GM23248 (cell line): ENCODE measurements around the gene PFKFB4. TPM values are rescaled to one million over a fixed set of nuclear protein-coding genes. Genes with fewer than 3 reads are reported as not detected.

Experiments used
- DNase-seq: peaks from one replicate; pipeline ENCODE4 v3.0.0-alpha.2; 2015
- H2AFZ ChIP-seq: fragments of 200-600 bp; sonication (generic); 2 replicates; pipeline ENCODE4 v1.6.1; 2016; ENCODE audit warnings: antibody characterized with exemption
- H3F3A ChIP-seq: fragments of 200-600 bp; sonication (generic); 2 replicates; pipeline ENCODE4 v1.6.1; 2016; ENCODE audit warnings: mild to moderate bottlenecking, antibody characterized with exemption, mixed run types; ENCODE audit not compliant: insufficient read depth
- H3K27ac ChIP-seq: fragments of 200-600 bp; sonication (generic); 2 replicates; pipeline ENCODE4 v1.5.1; 2016; ENCODE audit warnings: mild to moderate bottlenecking
- H3K27me3 ChIP-seq: fragments of 200-600 bp; sonication (generic); replicated peaks from 2 replicates; pipeline ENCODE4 v1.6.1; 2016; ENCODE audit warnings: mild to moderate bottlenecking; ENCODE audit not compliant: insufficient read depth
- H3K36me3 ChIP-seq: fragments of 200-600 bp; sonication (generic); 2 replicates; pipeline ENCODE4 v1.6.1; 2016; ENCODE audit warnings: low read depth, mild to moderate bottlenecking
- H3K4me1 ChIP-seq: fragments of 200-600 bp; sonication (generic); 2 replicates; pipeline ENCODE4 v1.6.1; 2016; ENCODE audit warnings: mild to moderate bottlenecking; ENCODE audit not compliant: insufficient read depth
- H3K4me2 ChIP-seq: fragments of 200-600 bp; sonication (generic); one replicate; pipeline ENCODE4 v1.6.1; 2016; ENCODE audit warnings: mild to moderate bottlenecking; ENCODE audit not compliant: unreplicated experiment
- H3K4me3 ChIP-seq: fragments of 200-600 bp; sonication (generic); 2 replicates; pipeline ENCODE4 v1.5.1; 2016; ENCODE audit warnings: mild to moderate bottlenecking
- H3K79me2 ChIP-seq: fragments of 200-600 bp; sonication (generic); 2 replicates; pipeline ENCODE4 v1.6.1; 2016; ENCODE audit warnings: mild to moderate bottlenecking; ENCODE audit not compliant: insufficient read depth
- H3K9ac ChIP-seq: fragments of 200-600 bp; sonication (generic); 2 replicates; pipeline ENCODE4 v1.6.1; 2016; ENCODE audit warnings: mild to moderate bottlenecking
- H3K9me2 ChIP-seq: fragments of 200-600 bp; sonication (generic); 2 replicates; pipeline ENCODE4 v1.6.1; 2016; ENCODE audit warnings: mixed run types, mild to moderate bottlenecking, moderate library complexity; ENCODE audit not compliant: insufficient read depth
- H3K9me3 ChIP-seq: fragments of 200-600 bp; sonication (generic); one replicate; pipeline ENCODE4 v1.6.1; 2017; ENCODE audit warnings: low read depth
- H4K20me1 ChIP-seq: fragments of 200-600 bp; sonication (generic); 2 replicates; pipeline ENCODE4 v1.6.0; 2016; ENCODE audit not compliant: insufficient read depth
- EZH2 ChIP-seq: fragments of 200-600 bp; sonication (generic); IDR thresholded peaks from 2 replicates; pipeline ENCODE4 v1.6.1; 2018; ENCODE audit warnings: antibody characterized with exemption, mild to moderate bottlenecking; ENCODE audit not compliant: insufficient read depth, poor library complexity, severe bottlenecking
- EZH2phosphoT487 ChIP-seq: fragments of 200-600 bp; sonication (generic); IDR thresholded peaks from 2 replicates; pipeline ENCODE4 v1.6.1; 2018; ENCODE audit warnings: antibody characterized with exemption, moderate library complexity, mild to moderate bottlenecking, low read depth; ENCODE audit not compliant: insufficient read depth
- WGBS, 2 experiments: methylation state at CpG; one replicate each; pipeline ENCODE4 v1.1.6; 2015 to 2017; ENCODE audit warnings: low lambda C conversion rate in 2 of 2, low coverage in 1 of 2; ENCODE audit errors: missing lambda C conversion rate in 2 of 2; 5-methylcytosine and 5-hydroxymethylcytosine counted together
- in situ Hi-C: fragments of 300-500 bp; cut with MboI; formaldehyde crosslinking; loops from 2 replicates; pipeline ENCODE4 v1.15.0; 2020
- polyA plus RNA-seq: library from polyadenylated mRNA; unstranded; fragments of >200 nt; fragmentation: Nextera tagmentation; extraction: Ambion mirVana; gene quantifications from 2 replicates; pipeline ENCODE4 v1.2.1, GENCODE V29; 2016
- total RNA-seq: library from RNA; depleted of rRNA; stranded (reverse); fragments of >200 nt; shearing (Covaris generic); gene quantifications from 2 replicates; pipeline ENCODE4 v1.2.3, GENCODE V29; 2014

PFKFB4 gene
- total and polyA plus RNA-seq, 2 experiments from 2014 or later, result 10.1 to 15.3 TPM

GRCh38 chr3:48565591-48566400 lies 9.2 kb upstream of the PFKFB4 start:
- Histone ChIP-seq H4K20me1 (no peaks in the 10 kb centered on the region), H3F3A (peaks cover 8% of the 10 kb centered on the region), H3K4me3 (no peak overlapping the region), H3K9me3 (no peaks in the 10 kb centered on the region), H3K9ac (no peak overlapping the region), H3K27ac (peak overlapping the region; percentile 45), H3K4me1 (peaks cover 42% of the 10 kb centered on the region), H3K27me3 (no peaks in the 10 kb centered on the region), H3K9me2 (no peaks in the 10 kb centered on the region), H2AFZ (no peak overlapping the region), H3K4me2 (no peak overlapping the region), H3K36me3 (no peaks in the 10 kb centered on the region), H3K79me2 (no peaks in the 10 kb centered on the region)
- in situ Hi-C loops, result no loop called here
- TF ChIP-seq EZH2phosphoT487 (no peak), EZH2 (no peak)
- DNase-seq, result peak; percentile 86
- 41 to 43% methylated on average over 7 of the region's 7 CpGs for WGBS, 2 experiments

- in situ Hi-C loops, result no loop called here
- TF ChIP-seq EZH2phosphoT487, result no peak
- TF ChIP-seq EZH2, result no peak
- Histone ChIP-seq H3K4me2 (no peak overlapping the region), H3K4me3 (no peak overlapping the region), H3K36me3 (no peaks in the 10 kb centered on the region), H3K9me2 (no peaks in the 10 kb centered on the region), H2AFZ (no peak overlapping the region), H3F3A (peaks cover 8% of the 10 kb centered on the region), H3K9ac (no peak overlapping the region), H3K27ac (peak overlapping the region; percentile 15), H4K20me1 (no peaks in the 10 kb centered on the region), H3K4me1 (peaks cover 48% of the 10 kb centered on the region), H3K27me3 (no peaks in the 10 kb centered on the region), H3K9me3 (no peaks in the 10 kb centered on the region), H3K79me2 (no peaks in the 10 kb centered on the region)
- DNase-seq, result no peak
- 80 to 81% methylated on average over 11 of the region's 11 CpGs for WGBS, 2 experiments
These were observed 8.6 kb upstream of the PFKFB4 start for GRCh38 chr3:48565186-48565585.

GRCh38 chr3:48564667-48565066 lies 8.1 kb upstream of the PFKFB4 start:
- no peak for TF ChIP-seq EZH2
- peaks cover 8% of the 10 kb centered on the region for H3F3A ChIP-seq
- no peak overlapping the region for H3K4me3 ChIP-seq
- H3K9me2 ChIP-seq, result no peaks in the 10 kb centered on the region
- WGBS, 2 experiments, result 91 to 96% methylated on average over 10 to 11 of the region's 11 CpGs
- H3K9me3 ChIP-seq, result no peaks in the 10 kb centered on the region
- no peaks in the 10 kb centered on the region for H3K27me3 ChIP-seq
- H2AFZ ChIP-seq, result no peak overlapping the region
- peak overlapping the region; percentile 75 for H3K9ac ChIP-seq
- no peaks in the 10 kb centered on the region for H3K79me2 ChIP-seq
- no peak for DNase-seq
- H3K4me2 ChIP-seq, result no peak overlapping the region
- no peaks in the 10 kb centered on the region for H4K20me1 ChIP-seq
- H3K4me1 ChIP-seq, result peaks cover 51% of the 10 kb centered on the region
- in situ Hi-C loops, result no loop called here
- no peaks in the 10 kb centered on the region for H3K36me3 ChIP-seq
- H3K27ac ChIP-seq, result peak overlapping the region; percentile 85

GRCh38 chr3:48564022-48564421 lies 7.4 kb upstream of the PFKFB4 start:
- no peaks in the 10 kb centered on the region for H3K9me3 ChIP-seq
- peaks cover 8% of the 10 kb centered on the region for H3F3A ChIP-seq
- no peak for TF ChIP-seq EZH2
- TF ChIP-seq EZH2phosphoT487, result no peak
- 43 to 45% methylated on average over 10 of the region's 10 CpGs for WGBS, 2 experiments
- peak overlapping the region; percentile 44 for H3K4me2 ChIP-seq
- H3K4me3 ChIP-seq, result no peak overlapping the region
- H3K27ac ChIP-seq, result peak overlapping the region; percentile 85
- H3K36me3 ChIP-seq, result no peaks in the 10 kb centered on the region
- H4K20me1 ChIP-seq, result no peaks in the 10 kb centered on the region
- H2AFZ ChIP-seq, result peak overlapping the region; percentile 33
- no peaks in the 10 kb centered on the region for H3K27me3 ChIP-seq
- peak overlapping the region; percentile 75 for H3K9ac ChIP-seq
- H3K79me2 ChIP-seq, result no peaks in the 10 kb centered on the region
- H3K9me2 ChIP-seq, result no peaks in the 10 kb centered on the region
- in situ Hi-C loops, result no loop called here
- H3K4me1 ChIP-seq, result peaks cover 51% of the 10 kb centered on the region
- DNase-seq, result peak; percentile 90
